DOHH2 (cell line): ENCODE measurements around the gene GTF3A.

Source experiments
- H3F3A ChIP-seq: fragments of 200-600 bp; sonication (generic), shearing (Covaris generic); 2 replicates; pipeline ENCODE4 v1.6.0; 2016; ENCODE audit warnings: antibody characterized with exemption, mild to moderate bottlenecking; ENCODE audit not compliant: control insufficient read depth, insufficient read depth
- H3K27ac ChIP-seq: fragments of 200-600 bp; sonication (generic); 2 replicates; pipeline ENCODE4 v1.5.1; 2014; ENCODE audit warnings: low read depth, mild to moderate bottlenecking, low read length, moderate library complexity
- H3K27me3 ChIP-seq: fragments of 200-600 bp; sonication (generic); 2 replicates; pipeline ENCODE4 v1.6.1; 2014; ENCODE audit warnings: mild to moderate bottlenecking, low read length, mixed read lengths; ENCODE audit not compliant: control insufficient read depth
- H3K36me3 ChIP-seq: fragments of 200-600 bp; sonication (generic); 2 replicates; pipeline ENCODE4 v1.6.1; 2014; ENCODE audit warnings: mild to moderate bottlenecking, low read length, moderate library complexity, mixed read lengths; ENCODE audit not compliant: control insufficient read depth
- H3K4me1 ChIP-seq: fragments of 200-600 bp; sonication (generic); 2 replicates; pipeline ENCODE4 v1.6.1; 2014; ENCODE audit warnings: mild to moderate bottlenecking, low read length, mixed read lengths; ENCODE audit not compliant: control insufficient read depth
- H3K4me2 ChIP-seq: fragments of 200-600 bp; sonication (generic); 2 replicates; pipeline ENCODE4 v1.6.0; 2014; ENCODE audit warnings: mild to moderate bottlenecking, low read length, moderate library complexity
- H3K4me3 ChIP-seq: fragments of 200-600 bp; sonication (generic); 2 replicates; pipeline ENCODE4 v1.5.1; 2014; ENCODE audit warnings: mild to moderate bottlenecking, low read length, mixed read lengths
- H3K79me2 ChIP-seq: fragments of 200-600 bp; sonication (generic); 2 replicates; pipeline ENCODE4 v1.6.1; 2014; ENCODE audit warnings: mild to moderate bottlenecking, low read length, mixed read lengths; ENCODE audit not compliant: control insufficient read depth
- H3K9me2 ChIP-seq: fragments of 200-600 bp; sonication (generic); replicated peaks from 2 replicates; pipeline ENCODE4 v1.6.1; 2014; ENCODE audit warnings: mild to moderate bottlenecking, low read length, mixed read lengths; ENCODE audit not compliant: control insufficient read depth
- H3K9me3 ChIP-seq: fragments of 200-600 bp; sonication (generic); 2 replicates; pipeline ENCODE4 v1.6.1; 2014; ENCODE audit warnings: antibody characterized with exemption, low read length, mixed read lengths; ENCODE audit not compliant: control insufficient read depth, insufficient read depth
- H4K20me1 ChIP-seq: fragments of 200-600 bp; sonication (generic); 2 replicates; pipeline ENCODE4 v1.6.0; 2014; ENCODE audit warnings: low read depth, mild to moderate bottlenecking, antibody characterized with exemption, low read length, moderate library complexity; ENCODE audit not compliant: control insufficient read depth, insufficient read depth
- EZH2phosphoT487 ChIP-seq: fragments of 200-600 bp; sonication (generic); IDR thresholded peaks from 2 replicates; pipeline ENCODE4 v1.6.1; 2017; ENCODE audit warnings: borderline replicate concordance, mild to moderate bottlenecking, antibody characterized with exemption, low read length, moderate library complexity, mixed read lengths
- TF ChIP-seq, protein P1 (sequence below): fragments of 200-600 bp; sonication (generic); IDR thresholded peaks from one replicate; pipeline ENCODE4 v1.5.1; 2014; ENCODE audit warnings: antibody characterized with exemption, mild to moderate bottlenecking, low read depth, low read length; ENCODE audit not compliant: poor library complexity, severe bottlenecking

GTF3A gene

DNA sequence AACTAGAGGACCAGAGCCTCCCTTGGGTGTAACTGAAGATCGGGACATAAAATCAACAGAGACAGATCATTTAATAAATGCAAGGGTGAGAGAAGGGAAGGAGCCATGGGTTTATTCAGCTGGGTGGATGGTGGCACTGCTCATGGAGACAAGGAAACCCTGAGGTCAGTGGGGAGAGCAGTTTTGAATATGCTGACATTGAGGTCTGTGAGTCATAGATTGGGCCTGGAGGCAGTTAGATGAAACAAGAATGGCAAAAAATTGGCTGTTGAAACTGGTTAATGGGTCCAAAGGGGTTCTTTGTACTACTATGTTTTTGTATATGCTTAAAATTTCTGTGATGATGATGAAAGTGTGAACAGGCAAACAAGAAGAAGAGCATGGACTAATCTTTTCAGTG lies 5.1 kb upstream of the GTF3A start:
- no peaks in the 10 kb centered on the region for H3K36me3 ChIP-seq
- peaks cover 8% of the 10 kb centered on the region for H3K4me1 ChIP-seq
- H3K27me3 ChIP-seq, result peaks cover 11% of the 10 kb centered on the region; the same call in 1 of the 2 replicates
- no peak overlapping the region for H3K4me3 ChIP-seq
- no peak overlapping the region for H3K4me2 ChIP-seq
- TF ChIP-seq EZH2phosphoT487, result no peak
- TF ChIP-seq, protein P1, sequence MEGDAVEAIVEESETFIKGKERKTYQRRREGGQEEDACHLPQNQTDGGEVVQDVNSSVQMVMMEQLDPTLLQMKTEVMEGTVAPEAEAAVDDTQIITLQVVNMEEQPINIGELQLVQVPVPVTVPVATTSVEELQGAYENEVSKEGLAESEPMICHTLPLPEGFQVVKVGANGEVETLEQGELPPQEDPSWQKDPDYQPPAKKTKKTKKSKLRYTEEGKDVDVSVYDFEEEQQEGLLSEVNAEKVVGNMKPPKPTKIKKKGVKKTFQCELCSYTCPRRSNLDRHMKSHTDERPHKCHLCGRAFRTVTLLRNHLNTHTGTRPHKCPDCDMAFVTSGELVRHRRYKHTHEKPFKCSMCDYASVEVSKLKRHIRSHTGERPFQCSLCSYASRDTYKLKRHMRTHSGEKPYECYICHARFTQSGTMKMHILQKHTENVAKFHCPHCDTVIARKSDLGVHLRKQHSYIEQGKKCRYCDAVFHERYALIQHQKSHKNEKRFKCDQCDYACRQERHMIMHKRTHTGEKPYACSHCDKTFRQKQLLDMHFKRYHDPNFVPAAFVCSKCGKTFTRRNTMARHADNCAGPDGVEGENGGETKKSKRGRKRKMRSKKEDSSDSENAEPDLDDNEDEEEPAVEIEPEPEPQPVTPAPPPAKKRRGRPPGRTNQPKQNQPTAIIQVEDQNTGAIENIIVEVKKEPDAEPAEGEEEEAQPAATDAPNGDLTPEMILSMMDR, result no peak
- no peaks in the 10 kb centered on the region for H3K9me3 ChIP-seq
- no peaks in the 10 kb centered on the region for H3K9me2 ChIP-seq
- no peaks in the 10 kb centered on the region for H3K79me2 ChIP-seq
- no peaks in the 10 kb centered on the region for H4K20me1 ChIP-seq
- no peak overlapping the region for H3K27ac ChIP-seq
- no peaks in the 10 kb centered on the region for H3F3A ChIP-seq

DNA sequence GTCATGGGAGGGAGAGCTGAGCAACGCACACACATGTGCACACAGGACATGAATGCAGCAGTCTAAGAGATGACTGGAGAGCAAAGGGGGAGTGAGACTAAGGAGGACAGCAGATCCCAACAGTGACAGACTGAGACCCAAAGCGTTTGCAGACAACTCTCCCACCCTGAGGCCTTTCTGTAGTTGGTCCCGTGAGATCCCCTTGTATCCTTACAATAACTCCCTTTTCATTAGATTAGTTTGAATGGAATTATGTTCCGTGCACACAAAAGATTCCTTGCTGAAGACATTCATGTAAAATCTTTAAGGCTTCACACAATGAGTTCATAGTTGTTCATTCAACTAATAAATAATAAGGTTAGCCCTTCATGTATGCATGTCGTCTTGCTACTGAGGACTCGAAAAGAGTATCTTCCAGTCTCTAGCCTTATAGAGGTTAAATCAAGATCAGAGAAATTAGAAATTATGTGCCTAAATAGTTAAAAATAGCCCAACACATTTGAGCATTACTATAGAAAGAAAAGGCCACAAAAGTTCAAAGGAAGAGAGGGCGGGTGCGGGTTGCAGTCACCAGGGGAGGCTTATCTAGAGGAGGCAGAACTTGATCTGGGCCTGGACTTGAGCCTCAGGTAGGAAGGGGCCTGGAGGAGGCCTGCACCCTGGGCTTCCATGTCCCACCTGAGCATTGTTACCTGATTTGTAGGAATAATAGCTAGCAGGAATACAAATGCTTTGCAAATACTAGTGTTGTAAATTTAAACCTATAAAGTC lies 3.1 kb upstream of the GTF3A start:
- no peaks in the 10 kb centered on the region for H3K9me2 ChIP-seq
- H3K4me1 ChIP-seq, result peaks cover 11% of the 10 kb centered on the region
- H3K4me2 ChIP-seq, result no peak overlapping the region
- H3K36me3 ChIP-seq, result peaks cover 14% of the 10 kb centered on the region
- no peaks in the 10 kb centered on the region for H3F3A ChIP-seq
- TF ChIP-seq, protein P1, result no peak
- no peak for TF ChIP-seq EZH2phosphoT487
- no peaks in the 10 kb centered on the region for H3K27me3 ChIP-seq
- no peaks in the 10 kb centered on the region for H3K9me3 ChIP-seq
- H3K27ac ChIP-seq, result no peak overlapping the region
- peaks cover 18% of the 10 kb centered on the region for H3K79me2 ChIP-seq
- H3K4me3 ChIP-seq, result no peak overlapping the region
- peaks cover 4% of the 10 kb centered on the region; the same call in 1 of the 2 replicates for H4K20me1 ChIP-seq

DNA sequence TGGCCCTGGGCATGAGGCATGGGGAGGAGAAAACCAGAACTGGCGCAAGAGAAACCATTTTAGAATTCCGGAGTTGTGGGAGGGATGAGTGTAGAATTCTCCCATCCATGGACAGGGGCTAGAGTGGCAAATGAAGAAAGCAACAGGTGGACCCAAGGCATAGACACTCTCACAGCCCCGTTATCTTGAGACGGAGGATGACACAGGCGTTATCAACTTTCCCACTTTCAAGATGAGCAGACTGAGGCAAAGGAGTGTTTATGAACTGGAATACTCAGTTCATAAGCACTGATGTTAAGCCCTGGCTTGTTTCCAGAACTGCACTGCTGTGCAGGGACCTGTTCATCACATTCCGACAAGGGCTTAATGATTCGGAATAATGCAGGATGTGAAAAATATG lies 1.1 kb upstream of the GTF3A start:
- peak overlapping the region; percentile 98 for H3K4me3 ChIP-seq
- TF ChIP-seq, protein P1, result no peak
- TF ChIP-seq EZH2phosphoT487, result no peak
- H3F3A ChIP-seq, result no peaks in the 10 kb centered on the region

More for the DNA sequence above, 1.1 kb upstream of the GTF3A start:
- no peaks in the 10 kb centered on the region for H3K9me3 ChIP-seq
- H3K79me2 ChIP-seq, result peaks cover 39% of the 10 kb centered on the region
- peaks cover 35% of the 10 kb centered on the region for H3K36me3 ChIP-seq
- no peaks in the 10 kb centered on the region for H3K9me2 ChIP-seq
- H3K27me3 ChIP-seq, result no peaks in the 10 kb centered on the region
- peaks cover 19% of the 10 kb centered on the region; the same call in 1 of the 2 replicates for H4K20me1 ChIP-seq
- H3K4me1 ChIP-seq, result peaks cover 25% of the 10 kb centered on the region
- H3K4me2 ChIP-seq, result no peak overlapping the region; the same call in 1 of the 2 replicates
- H3K27ac ChIP-seq, result no peak overlapping the region
